ENCODE results near the gene LY6G5B.

DNA sequence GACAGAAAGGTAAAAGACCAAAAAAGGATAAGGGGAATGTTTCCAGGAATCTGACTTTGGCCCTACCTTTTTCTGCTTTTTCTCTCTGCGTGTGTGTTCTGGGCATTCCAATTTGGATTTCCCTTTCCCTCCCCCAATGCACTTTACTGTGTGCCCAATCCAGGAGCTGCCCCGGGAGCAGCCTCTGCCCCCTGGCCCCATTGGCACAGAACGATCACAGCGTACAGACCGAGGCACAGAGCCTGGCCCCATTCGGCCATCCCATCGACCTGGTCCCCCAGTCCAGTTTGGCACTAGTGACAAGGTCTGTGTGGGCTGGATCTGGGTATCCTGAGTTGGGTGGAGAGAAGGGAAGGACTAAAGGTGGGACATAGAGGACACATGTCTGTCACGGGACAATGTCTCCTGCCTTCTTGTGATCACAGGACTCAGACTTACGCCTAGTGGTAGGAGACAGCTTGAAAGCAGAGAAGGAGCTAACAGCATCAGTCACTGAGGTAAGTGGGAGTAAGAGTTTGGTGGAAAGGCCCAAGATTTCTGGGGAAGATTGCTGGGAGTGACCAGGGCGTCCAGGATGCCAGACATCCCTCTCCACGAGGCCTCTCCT is 34.7 kb upstream of the LY6G5B start:
- TF ChIP-seq, protein P1, sequence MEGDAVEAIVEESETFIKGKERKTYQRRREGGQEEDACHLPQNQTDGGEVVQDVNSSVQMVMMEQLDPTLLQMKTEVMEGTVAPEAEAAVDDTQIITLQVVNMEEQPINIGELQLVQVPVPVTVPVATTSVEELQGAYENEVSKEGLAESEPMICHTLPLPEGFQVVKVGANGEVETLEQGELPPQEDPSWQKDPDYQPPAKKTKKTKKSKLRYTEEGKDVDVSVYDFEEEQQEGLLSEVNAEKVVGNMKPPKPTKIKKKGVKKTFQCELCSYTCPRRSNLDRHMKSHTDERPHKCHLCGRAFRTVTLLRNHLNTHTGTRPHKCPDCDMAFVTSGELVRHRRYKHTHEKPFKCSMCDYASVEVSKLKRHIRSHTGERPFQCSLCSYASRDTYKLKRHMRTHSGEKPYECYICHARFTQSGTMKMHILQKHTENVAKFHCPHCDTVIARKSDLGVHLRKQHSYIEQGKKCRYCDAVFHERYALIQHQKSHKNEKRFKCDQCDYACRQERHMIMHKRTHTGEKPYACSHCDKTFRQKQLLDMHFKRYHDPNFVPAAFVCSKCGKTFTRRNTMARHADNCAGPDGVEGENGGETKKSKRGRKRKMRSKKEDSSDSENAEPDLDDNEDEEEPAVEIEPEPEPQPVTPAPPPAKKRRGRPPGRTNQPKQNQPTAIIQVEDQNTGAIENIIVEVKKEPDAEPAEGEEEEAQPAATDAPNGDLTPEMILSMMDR (conservative IDR thresholded peaks at IDR 0.05; ENCODE audit: low read depth in 2 of 2), result no peak
- TF ChIP-seq POLR2AphosphoS5 (IDR thresholded peaks at IDR 0.05; ENCODE audit: low read depth), result no peak
- TF ChIP-seq EZH2 (IDR thresholded peaks at IDR 0.05; ENCODE audit: low read depth, unreplicated experiment), result no peak
- TF ChIP-seq ZNF331 (CRISPR knock-in tag; IDR thresholded peaks at IDR 0.05; ENCODE audit: low read depth), result no peak

Data from GM23338 (cell line).